ENCODE measurements around the gene NFIB. TPM values are rescaled to one million over a fixed set of nuclear protein-coding genes. Genes with fewer than 3 reads are reported as not detected.

The NFIB gene
- total RNA-seq, 1 experiment from 2014 or later: 18.6 TPM

DNA sequence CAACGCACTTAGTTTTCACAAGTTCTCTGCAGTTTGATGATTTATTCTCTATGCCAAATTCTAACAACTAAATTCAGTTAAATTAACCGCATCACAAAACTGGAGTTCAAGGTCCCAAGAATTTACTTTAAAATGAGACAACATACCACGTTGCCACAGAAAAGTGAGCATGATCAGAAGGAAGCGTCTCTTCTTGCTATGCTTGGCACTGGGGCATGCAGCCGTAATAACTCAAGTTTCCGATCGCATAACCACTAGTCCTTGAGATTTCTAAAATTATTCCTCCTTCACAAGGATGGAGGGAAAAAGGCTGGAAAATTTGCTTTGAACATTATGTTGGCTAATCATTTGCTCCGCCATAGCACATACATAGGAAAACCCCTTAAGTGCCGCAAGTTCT, 13.9 kb downstream of the NFIB start:
- H3F3A ChIP-seq (ENCODE audit: low read length, unreplicated experiment): no peaks in the 10 kb centered on the region
- DNase-seq (no peak), ATAC-seq (no peak)
- no peaks in the 10 kb centered on the region for H3K27me3 ChIP-seq (ENCODE audit: low read length)
- no peak overlapping the region for H3K9ac ChIP-seq (ENCODE audit: low read length)
- POLR2A ChIA-PET (ENCODE audit: unreplicated experiment): no interaction called here
- no peak overlapping the region for H3K27ac ChIP-seq (ENCODE audit: low read length)
- H3K79me2 ChIP-seq (ENCODE audit: low read length): peaks cover 98% of the 10 kb centered on the region
- no TSS peak for BruUV-seq (replicated peaks)
- no peak overlapping the region for H2AFZ ChIP-seq (ENCODE audit: low read length)
- no peak overlapping the region for H3K4me2 ChIP-seq (ENCODE audit: low read length)
- 0 out of 2 replicates have a peak, but pooled peaks cover 3% of the 10 kb centered on the region for H4K20me1 ChIP-seq (ENCODE audit: low read length)
- no peaks in the 10 kb centered on the region for H3K9me3 ChIP-seq (ENCODE audit: low read length)
- intact Hi-C loops (cut with micrococcal nuclease): no loop called here
- no peak overlapping the region for H3K4me3 ChIP-seq (ENCODE audit: low read length)
- H3K36me3 ChIP-seq (ENCODE audit: low read depth, low read length): peaks cover 9% of the 10 kb centered on the region
- TF ChIP-seq EZH2phosphoT487 (IDR thresholded peaks at IDR 0.05; ENCODE audit: borderline replicate concordance, low read length) (no peak), EZH2 (IDR thresholded peaks at IDR 0.05; ENCODE audit: low read length, unreplicated experiment) (no peak)
- TF ChIP-seq, protein P1, sequence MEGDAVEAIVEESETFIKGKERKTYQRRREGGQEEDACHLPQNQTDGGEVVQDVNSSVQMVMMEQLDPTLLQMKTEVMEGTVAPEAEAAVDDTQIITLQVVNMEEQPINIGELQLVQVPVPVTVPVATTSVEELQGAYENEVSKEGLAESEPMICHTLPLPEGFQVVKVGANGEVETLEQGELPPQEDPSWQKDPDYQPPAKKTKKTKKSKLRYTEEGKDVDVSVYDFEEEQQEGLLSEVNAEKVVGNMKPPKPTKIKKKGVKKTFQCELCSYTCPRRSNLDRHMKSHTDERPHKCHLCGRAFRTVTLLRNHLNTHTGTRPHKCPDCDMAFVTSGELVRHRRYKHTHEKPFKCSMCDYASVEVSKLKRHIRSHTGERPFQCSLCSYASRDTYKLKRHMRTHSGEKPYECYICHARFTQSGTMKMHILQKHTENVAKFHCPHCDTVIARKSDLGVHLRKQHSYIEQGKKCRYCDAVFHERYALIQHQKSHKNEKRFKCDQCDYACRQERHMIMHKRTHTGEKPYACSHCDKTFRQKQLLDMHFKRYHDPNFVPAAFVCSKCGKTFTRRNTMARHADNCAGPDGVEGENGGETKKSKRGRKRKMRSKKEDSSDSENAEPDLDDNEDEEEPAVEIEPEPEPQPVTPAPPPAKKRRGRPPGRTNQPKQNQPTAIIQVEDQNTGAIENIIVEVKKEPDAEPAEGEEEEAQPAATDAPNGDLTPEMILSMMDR (conservative IDR thresholded peaks at IDR 0.05; ENCODE audit: low read depth, low read length): no peak
- CTCF ChIA-PET: no interaction called here
- peaks cover 11% of the 10 kb centered on the region for H3K4me1 ChIP-seq (ENCODE audit: insufficient read depth, low read length)
- no peaks in the 10 kb centered on the region for H3K9me2 ChIP-seq (replicated peaks; ENCODE audit: low read length)

DNA sequence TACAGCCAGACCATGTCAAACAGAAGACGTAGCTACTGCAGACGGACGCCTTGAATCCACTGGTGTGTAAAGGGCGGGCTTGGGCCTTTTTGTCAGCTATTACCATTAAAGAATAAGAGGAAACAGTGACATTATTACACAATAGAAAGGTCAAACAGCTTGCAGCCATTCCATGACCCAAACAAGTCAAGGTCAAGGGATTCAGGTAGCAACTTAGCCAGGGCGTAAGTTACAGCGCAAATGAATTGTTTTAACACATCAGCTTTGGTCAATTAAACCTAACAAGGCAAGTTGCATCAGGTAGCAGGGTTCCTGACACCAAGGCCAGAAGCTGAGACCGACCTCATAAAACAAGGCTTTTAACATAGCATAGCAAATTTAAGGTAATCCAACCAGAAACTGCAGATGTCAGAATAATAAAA, 15.3 kb downstream of the NFIB start:
- Histone ChIP-seq H3K27ac (ENCODE audit: low read length) (no peak overlapping the region), H3K4me1 (ENCODE audit: insufficient read depth, low read length) (peaks cover 11% of the 10 kb centered on the region), H3K9me2 (replicated peaks; ENCODE audit: low read length) (no peaks in the 10 kb centered on the region), H3K4me3 (ENCODE audit: low read length) (no peak overlapping the region), H3F3A (ENCODE audit: low read length, unreplicated experiment) (no peaks in the 10 kb centered on the region), H3K36me3 (ENCODE audit: low read depth, low read length) (no peaks in the 10 kb centered on the region; the same call in 1 of the 2 replicates), H3K4me2 (ENCODE audit: low read length) (no peak overlapping the region), H2AFZ (ENCODE audit: low read length) (no peak overlapping the region), H3K79me2 (ENCODE audit: low read length) (peaks cover 98% of the 10 kb centered on the region), H3K27me3 (ENCODE audit: low read length) (no peaks in the 10 kb centered on the region), H4K20me1 (ENCODE audit: low read length) (0 out of 2 replicates have a peak, but pooled peaks cover 3% of the 10 kb centered on the region), H3K9ac (ENCODE audit: low read length) (no peak overlapping the region), H3K9me3 (ENCODE audit: low read length) (no peaks in the 10 kb centered on the region)
- ATAC-seq (no peak), DNase-seq (no peak)
- BruUV-seq (replicated peaks): no TSS peak
- ChIA-PET CTCF (no interaction called here), POLR2A (ENCODE audit: unreplicated experiment) (no interaction called here)
- no peak for TF ChIP-seq EZH2phosphoT487 (IDR thresholded peaks at IDR 0.05; ENCODE audit: borderline replicate concordance, low read length)
- TF ChIP-seq EZH2 (IDR thresholded peaks at IDR 0.05; ENCODE audit: low read length, unreplicated experiment): no peak
- TF ChIP-seq, protein P1 (conservative IDR thresholded peaks at IDR 0.05; ENCODE audit: low read depth, low read length): no peak
- intact Hi-C loops (cut with micrococcal nuclease): no loop called here

DNA sequence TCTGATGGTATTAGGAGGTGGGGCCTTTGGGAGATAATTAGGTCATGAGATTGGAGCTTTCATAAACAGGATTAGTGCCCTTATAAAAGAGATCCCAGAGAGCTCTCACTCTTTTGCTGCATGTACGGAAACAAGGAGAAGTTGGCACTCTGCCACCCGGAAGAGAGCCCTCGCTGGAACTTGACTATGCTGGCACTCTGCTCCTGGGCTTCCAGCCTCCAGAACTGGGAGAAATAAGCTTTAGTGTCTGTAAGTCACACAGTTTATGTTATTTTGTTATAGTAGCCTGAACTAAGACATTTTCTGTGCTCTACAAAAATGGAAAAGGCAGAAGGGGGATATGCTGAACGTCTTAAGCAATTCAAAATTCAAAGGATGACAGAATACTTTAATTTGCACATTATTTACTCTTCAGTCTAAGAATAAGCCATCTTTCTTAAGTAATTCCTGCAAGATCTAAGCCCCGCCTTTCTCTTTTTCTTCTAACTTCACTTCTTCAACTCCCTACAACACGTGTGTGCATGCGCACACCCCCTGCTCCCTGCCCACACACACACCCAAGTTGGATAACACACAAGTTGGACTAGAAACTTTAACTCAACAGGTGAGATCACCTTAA, 17.3 kb downstream of the NFIB start:
- ChIA-PET POLR2A (ENCODE audit: unreplicated experiment) (no interaction called here), CTCF (no interaction called here)
- no peaks in the 10 kb centered on the region for H3K27me3 ChIP-seq (ENCODE audit: low read length)
- DNase-seq (no peak), ATAC-seq (no peak)
- peaks cover 98% of the 10 kb centered on the region for H3K79me2 ChIP-seq (ENCODE audit: low read length)
- no peaks in the 10 kb centered on the region for H3F3A ChIP-seq (ENCODE audit: low read length, unreplicated experiment)
- H3K27ac ChIP-seq (ENCODE audit: low read length): no peak overlapping the region
- no peak overlapping the region for H2AFZ ChIP-seq (ENCODE audit: low read length)
- H3K4me1 ChIP-seq (ENCODE audit: insufficient read depth, low read length): no peaks in the 10 kb centered on the region
- H3K9me2 ChIP-seq (replicated peaks; ENCODE audit: low read length): no peaks in the 10 kb centered on the region
- intact Hi-C loops (cut with micrococcal nuclease): no loop called here
- no peak overlapping the region for H3K4me2 ChIP-seq (ENCODE audit: low read length)
- no peak overlapping the region for H3K9ac ChIP-seq (ENCODE audit: low read length)
- TF ChIP-seq EZH2 (IDR thresholded peaks at IDR 0.05; ENCODE audit: low read length, unreplicated experiment): no peak
- no peak for TF ChIP-seq EZH2phosphoT487 (IDR thresholded peaks at IDR 0.05; ENCODE audit: borderline replicate concordance, low read length)
- TF ChIP-seq, protein P1 (conservative IDR thresholded peaks at IDR 0.05; ENCODE audit: low read depth, low read length): no peak
- 0 out of 2 replicates have a peak, but pooled peaks cover 3% of the 10 kb centered on the region for H4K20me1 ChIP-seq (ENCODE audit: low read length)
- H3K4me3 ChIP-seq (ENCODE audit: low read length): no peak overlapping the region
- H3K36me3 ChIP-seq (ENCODE audit: low read depth, low read length): no peaks in the 10 kb centered on the region; the same call in 1 of the 2 replicates
- no peaks in the 10 kb centered on the region for H3K9me3 ChIP-seq (ENCODE audit: low read length)
- BruUV-seq (replicated peaks): no TSS peak

Measured in PC-3 (cell line).